ENCODE results near the gene MAGI2. TPM values are rescaled to one million over a fixed set of nuclear protein-coding genes. Genes with fewer than 3 reads are reported as not detected.
"Not testable (repeated sequence)": the region's sequence is repeated elsewhere in the genome, so short reads cannot be mapped to it uniquely, and the experiment has no call there.

The MAGI2 gene
- total RNA-seq, 2 experiments from 2014 or later = 0.14 to 0.31 TPM

GRCh38 chr7:78240179-78240578, 1213.3 kb downstream of the MAGI2 start:
- not testable (repeated sequence) for H3K27me3 Mint-ChIP-seq, DNase-seq, H3K36me3 Mint-ChIP-seq, H3K4me3 Mint-ChIP-seq, H3K4me1 Mint-ChIP-seq, H3K27ac Mint-ChIP-seq
- peaks cover 17% of the 10 kb centered on the region for H3K9me3 Mint-ChIP-seq

GRCh38 chr7:78234634-78235033, 1218.8 kb downstream of the MAGI2 start:
- H3K4me3 Mint-ChIP-seq = no peak overlapping the region
- no peaks in the 10 kb centered on the region for H3K36me3 Mint-ChIP-seq
- H3K27me3 Mint-ChIP-seq = no peaks in the 10 kb centered on the region
- H3K4me1 Mint-ChIP-seq = no peaks in the 10 kb centered on the region
- peaks cover 15% of the 10 kb centered on the region for H3K9me3 Mint-ChIP-seq
- no peak for DNase-seq
- no peak overlapping the region for H3K27ac Mint-ChIP-seq

- Mint-ChIP-seq H3K27ac (no peak overlapping the region), H3K27me3 (no peaks in the 10 kb centered on the region), H3K36me3 (no peaks in the 10 kb centered on the region), H3K4me1 (no peaks in the 10 kb centered on the region), H3K9me3 (peaks cover 9% of the 10 kb centered on the region), H3K4me3 (no peak overlapping the region)
- no peak for DNase-seq
Measured at GRCh38 chr7:78232806-78233205, 1220.7 kb downstream of the MAGI2 start.

GRCh38 chr7:78226059-78226719, 1227.3 kb downstream of the MAGI2 start:
- H3K36me3 Mint-ChIP-seq = no peaks in the 10 kb centered on the region
- peaks cover 2% of the 10 kb centered on the region for H3K27me3 Mint-ChIP-seq
- DNase-seq = peak; percentile 26
- no peak overlapping the region for H3K4me3 Mint-ChIP-seq
- H3K9me3 Mint-ChIP-seq = no peaks in the 10 kb centered on the region
- H3K4me1 Mint-ChIP-seq = no peaks in the 10 kb centered on the region
- no peak overlapping the region for H3K27ac Mint-ChIP-seq

- Mint-ChIP-seq H3K27ac (no peak overlapping the region), H3K4me3 (no peak overlapping the region), H3K27me3 (peaks cover 4% of the 10 kb centered on the region)
Measured at GRCh38 chr7:78225534-78225933, 1227.9 kb downstream of the MAGI2 start.

GRCh38 chr7:78224923-78225322, 1228.5 kb downstream of the MAGI2 start:
- DNase-seq = no peak
- Mint-ChIP-seq H3K27ac (no peak overlapping the region), H3K27me3 (peaks cover 4% of the 10 kb centered on the region)

More at GRCh38 chr7:78225534-78225933, 1227.9 kb downstream of the MAGI2 start:
- Mint-ChIP-seq H3K9me3 (no peaks in the 10 kb centered on the region), H3K4me1 (no peaks in the 10 kb centered on the region), H3K36me3 (no peaks in the 10 kb centered on the region)
- no peak for DNase-seq

GRCh38 chr7:78223598-78223997, 1229.9 kb downstream of the MAGI2 start:
- peaks cover 4% of the 10 kb centered on the region for H3K27me3 Mint-ChIP-seq
- no peak overlapping the region for H3K27ac Mint-ChIP-seq
- no peaks in the 10 kb centered on the region for H3K9me3 Mint-ChIP-seq
- no peak for DNase-seq
- H3K4me3 Mint-ChIP-seq = no peak overlapping the region
- H3K36me3 Mint-ChIP-seq = no peaks in the 10 kb centered on the region
- no peaks in the 10 kb centered on the region for H3K4me1 Mint-ChIP-seq

More at GRCh38 chr7:78224923-78225322, 1228.5 kb downstream of the MAGI2 start:
- Mint-ChIP-seq H3K4me3 (no peak overlapping the region), H3K36me3 (no peaks in the 10 kb centered on the region), H3K4me1 (no peaks in the 10 kb centered on the region), H3K9me3 (no peaks in the 10 kb centered on the region)

- no peaks in the 10 kb centered on the region for H3K4me1 Mint-ChIP-seq
- H3K4me3 Mint-ChIP-seq = no peak overlapping the region
- H3K36me3 Mint-ChIP-seq = no peaks in the 10 kb centered on the region
- DNase-seq = no peak
- peaks cover 4% of the 10 kb centered on the region for H3K27me3 Mint-ChIP-seq
- H3K9me3 Mint-ChIP-seq = no peaks in the 10 kb centered on the region
- no peak overlapping the region for H3K27ac Mint-ChIP-seq
Measured at GRCh38 chr7:78222001-78222751, 1231.3 kb downstream of the MAGI2 start.

GRCh38 chr7:78220754-78221153, 1232.7 kb downstream of the MAGI2 start:
- no peaks in the 10 kb centered on the region for H3K36me3 Mint-ChIP-seq
- H3K4me1 Mint-ChIP-seq = no peaks in the 10 kb centered on the region
- no peak overlapping the region for H3K27ac Mint-ChIP-seq
- DNase-seq = no peak
- no peaks in the 10 kb centered on the region for H3K9me3 Mint-ChIP-seq
- H3K27me3 Mint-ChIP-seq = peaks cover 4% of the 10 kb centered on the region
- H3K4me3 Mint-ChIP-seq = no peak overlapping the region

- DNase-seq = no peak
- H3K27me3 Mint-ChIP-seq = peaks cover 4% of the 10 kb centered on the region
- no peaks in the 10 kb centered on the region for H3K9me3 Mint-ChIP-seq
- H3K27ac Mint-ChIP-seq = no peak overlapping the region
- no peak overlapping the region for H3K4me3 Mint-ChIP-seq
- H3K36me3 Mint-ChIP-seq = no peaks in the 10 kb centered on the region
- no peaks in the 10 kb centered on the region for H3K4me1 Mint-ChIP-seq
Measured at GRCh38 chr7:78218876-78219275, 1234.6 kb downstream of the MAGI2 start.

- no peak for DNase-seq
- H3K4me1 Mint-ChIP-seq = no peaks in the 10 kb centered on the region
- H3K36me3 Mint-ChIP-seq = no peaks in the 10 kb centered on the region
- peaks cover 4% of the 10 kb centered on the region for H3K27me3 Mint-ChIP-seq
- no peak overlapping the region for H3K4me3 Mint-ChIP-seq
- no peaks in the 10 kb centered on the region for H3K9me3 Mint-ChIP-seq
- H3K27ac Mint-ChIP-seq = no peak overlapping the region
Measured at GRCh38 chr7:78218051-78218450, 1235.4 kb downstream of the MAGI2 start.

- no peaks in the 10 kb centered on the region for H3K27me3 Mint-ChIP-seq
- H3K27ac Mint-ChIP-seq = no peak overlapping the region
- H3K4me1 Mint-ChIP-seq = no peaks in the 10 kb centered on the region
- H3K4me3 Mint-ChIP-seq = no peak overlapping the region
- no peaks in the 10 kb centered on the region for H3K36me3 Mint-ChIP-seq
- H3K9me3 Mint-ChIP-seq = no peaks in the 10 kb centered on the region
- no peak for DNase-seq
Measured at GRCh38 chr7:78215199-78215598, 1238.3 kb downstream of the MAGI2 start.

- Mint-ChIP-seq H3K4me3 (no peak overlapping the region), H3K27me3 (no peaks in the 10 kb centered on the region), H3K27ac (no peak overlapping the region), H3K9me3 (peaks cover 3% of the 10 kb centered on the region), H3K36me3 (no peaks in the 10 kb centered on the region), H3K4me1 (no peaks in the 10 kb centered on the region)
- DNase-seq = no peak
Measured at GRCh38 chr7:78213402-78213801, 1240.1 kb downstream of the MAGI2 start.

GRCh38 chr7:78212476-78213060, 1240.9 kb downstream of the MAGI2 start:
- Mint-ChIP-seq H3K9me3 (peaks cover 3% of the 10 kb centered on the region), H3K4me1 (no peaks in the 10 kb centered on the region), H3K27me3 (no peaks in the 10 kb centered on the region), H3K27ac (no peak overlapping the region), H3K36me3 (no peaks in the 10 kb centered on the region), H3K4me3 (no peak overlapping the region)
- no peak for DNase-seq

GRCh38 chr7:78207269-78207668, 1246.2 kb downstream of the MAGI2 start:
- Mint-ChIP-seq H3K27ac (no peak overlapping the region), H3K36me3 (no peaks in the 10 kb centered on the region), H3K27me3 (peaks cover 3% of the 10 kb centered on the region), H3K9me3 (peaks cover 3% of the 10 kb centered on the region), H3K4me1 (no peaks in the 10 kb centered on the region), H3K4me3 (no peak overlapping the region)
- DNase-seq = no peak

All from activated naive CD8-positive, alpha-beta T cell treated with anti-CD3 and anti-CD28 coated beads for 36 hours (primary cell).